Measurements from ENCODE around the gene PDZD2.

DNA sequence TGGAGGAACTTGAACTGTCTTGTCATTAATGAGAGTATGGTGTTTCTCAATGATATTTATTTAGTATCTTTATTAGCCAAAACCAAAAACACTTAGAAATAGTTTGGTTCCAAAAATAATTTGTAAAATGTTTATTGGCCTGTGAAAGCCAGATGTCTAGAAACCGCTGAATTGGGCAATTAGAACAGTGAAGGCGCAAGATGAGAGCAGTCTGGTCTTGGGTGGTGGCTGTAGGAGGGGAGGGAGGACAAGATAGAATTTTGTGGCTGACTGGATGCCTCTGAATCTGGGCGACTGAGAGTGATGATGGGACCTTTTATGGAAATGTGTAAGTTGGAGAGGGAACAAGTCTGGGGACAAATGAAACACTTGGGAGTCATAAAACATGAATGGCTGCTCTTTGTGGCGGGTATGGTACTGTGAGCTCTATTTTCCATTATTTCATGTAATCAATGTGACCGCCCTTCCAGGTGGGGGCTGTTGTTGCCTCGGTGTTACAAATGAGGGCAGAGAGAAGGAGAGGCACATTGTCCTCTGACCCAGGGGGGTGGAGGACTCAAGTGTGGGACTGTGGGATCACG, 35.5 kb downstream of the PDZD2 start:
- no peak for TF ChIP-seq EZH2phosphoT487 (IDR thresholded peaks at IDR 0.05; ENCODE audit: borderline replicate concordance)
- TF ChIP-seq, protein P1, sequence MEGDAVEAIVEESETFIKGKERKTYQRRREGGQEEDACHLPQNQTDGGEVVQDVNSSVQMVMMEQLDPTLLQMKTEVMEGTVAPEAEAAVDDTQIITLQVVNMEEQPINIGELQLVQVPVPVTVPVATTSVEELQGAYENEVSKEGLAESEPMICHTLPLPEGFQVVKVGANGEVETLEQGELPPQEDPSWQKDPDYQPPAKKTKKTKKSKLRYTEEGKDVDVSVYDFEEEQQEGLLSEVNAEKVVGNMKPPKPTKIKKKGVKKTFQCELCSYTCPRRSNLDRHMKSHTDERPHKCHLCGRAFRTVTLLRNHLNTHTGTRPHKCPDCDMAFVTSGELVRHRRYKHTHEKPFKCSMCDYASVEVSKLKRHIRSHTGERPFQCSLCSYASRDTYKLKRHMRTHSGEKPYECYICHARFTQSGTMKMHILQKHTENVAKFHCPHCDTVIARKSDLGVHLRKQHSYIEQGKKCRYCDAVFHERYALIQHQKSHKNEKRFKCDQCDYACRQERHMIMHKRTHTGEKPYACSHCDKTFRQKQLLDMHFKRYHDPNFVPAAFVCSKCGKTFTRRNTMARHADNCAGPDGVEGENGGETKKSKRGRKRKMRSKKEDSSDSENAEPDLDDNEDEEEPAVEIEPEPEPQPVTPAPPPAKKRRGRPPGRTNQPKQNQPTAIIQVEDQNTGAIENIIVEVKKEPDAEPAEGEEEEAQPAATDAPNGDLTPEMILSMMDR (conservative IDR thresholded peaks at IDR 0.05; ENCODE audit: low read length), result no peak

Measured in Loucy (cell line).